H1 (cell line): ENCODE results near the gene KLHL26.

Experiments
- BCL11A ChIP-seq, 2 experiments: IDR thresholded peaks; one replicate each; pipeline ENCODE4 v1.6.1; 2011; ENCODE audit warnings: low read depth in 2 of 2, low read length in 2 of 2, mild to moderate bottlenecking in 2 of 2
- HDAC6 ChIP-seq: IDR thresholded peaks from one replicate; pipeline ENCODE4 v1.7.1; 2012; ENCODE audit warnings: low read depth, mild to moderate bottlenecking, inconsistent platforms, low read length, moderate library complexity
- JUND ChIP-seq: IDR thresholded peaks from 2 replicates; pipeline ENCODE4 v1.6.1; 2011; ENCODE audit warnings: mild to moderate bottlenecking, improper control_type of control experiment, low read length
- NRF1 ChIP-seq: IDR thresholded peaks from 2 replicates; pipeline ENCODE4 v1.6.1; 2011; ENCODE audit warnings: mild to moderate bottlenecking, low read depth, low read length, improper control_type of control experiment
- POLR2A ChIP-seq, 2 experiments: IDR thresholded peaks; 1 replicate in 1 of 2; 2 replicates in 1 of 2; pipeline ENCODE4 v1.6.1; 2011; ENCODE audit warnings: low read depth in 2 of 2, low read length in 2 of 2, mild to moderate bottlenecking in 2 of 2; ENCODE audit errors: control extremely low read depth in 1 of 2
- POLR2AphosphoS5 ChIP-seq: IDR thresholded peaks from 2 replicates; pipeline ENCODE4 v1.6.1; 2011; ENCODE audit warnings: low read depth, low read length
- RAD21 ChIP-seq, 2 experiments: IDR thresholded peaks in 1 of 2; conservative IDR thresholded peaks in 1 of 2; 2 replicates each; pipeline ENCODE4 v1.6.1; 2011; ENCODE audit warnings: low read depth in 2 of 2, low read length in 2 of 2, improper control_type of control experiment in 1 of 2, inconsistent platforms in 1 of 2, mild to moderate bottlenecking in 1 of 2, moderate library complexity in 1 of 2
- SAP30 ChIP-seq: fragments of 300-600 bp; sonication (generic); IDR thresholded peaks from 2 replicates; pipeline ENCODE4 v1.7.1; 2012; ENCODE audit warnings: low read length, moderate library complexity, mild to moderate bottlenecking, inconsistent platforms; ENCODE audit not compliant: insufficient read depth, insufficient replicate concordance
- TAF1 ChIP-seq: IDR thresholded peaks from 2 replicates; pipeline ENCODE4 v1.6.1; 2011; ENCODE audit warnings: mild to moderate bottlenecking, low read depth, low read length
- TEAD4 ChIP-seq: IDR thresholded peaks from 2 replicates; pipeline ENCODE4 v1.6.1; 2012; ENCODE audit warnings: low read depth, low read length, inconsistent platforms, mixed read lengths
- ZNF274 ChIP-seq: IDR thresholded peaks from 2 replicates; pipeline ENCODE4 v1.7.0; 2012; ENCODE audit warnings: low read length, borderline replicate concordance; ENCODE audit errors: extremely low read depth
- TF ChIP-seq, protein P1 (sequence below), 3 experiments: IDR thresholded peaks; 1 replicate in 2 of 3; 2 replicates in 1 of 3; pipeline versions ENCODE4 v1.5.1 to v1.6.1; 2011; ENCODE audit warnings: low read length in 3 of 3, mild to moderate bottlenecking in 3 of 3, inconsistent platforms in 2 of 3, low read depth in 1 of 3, moderate library complexity in 1 of 3; ENCODE audit not compliant: insufficient read depth in 1 of 3; ENCODE audit errors: control extremely low read depth in 1 of 3

DNA sequence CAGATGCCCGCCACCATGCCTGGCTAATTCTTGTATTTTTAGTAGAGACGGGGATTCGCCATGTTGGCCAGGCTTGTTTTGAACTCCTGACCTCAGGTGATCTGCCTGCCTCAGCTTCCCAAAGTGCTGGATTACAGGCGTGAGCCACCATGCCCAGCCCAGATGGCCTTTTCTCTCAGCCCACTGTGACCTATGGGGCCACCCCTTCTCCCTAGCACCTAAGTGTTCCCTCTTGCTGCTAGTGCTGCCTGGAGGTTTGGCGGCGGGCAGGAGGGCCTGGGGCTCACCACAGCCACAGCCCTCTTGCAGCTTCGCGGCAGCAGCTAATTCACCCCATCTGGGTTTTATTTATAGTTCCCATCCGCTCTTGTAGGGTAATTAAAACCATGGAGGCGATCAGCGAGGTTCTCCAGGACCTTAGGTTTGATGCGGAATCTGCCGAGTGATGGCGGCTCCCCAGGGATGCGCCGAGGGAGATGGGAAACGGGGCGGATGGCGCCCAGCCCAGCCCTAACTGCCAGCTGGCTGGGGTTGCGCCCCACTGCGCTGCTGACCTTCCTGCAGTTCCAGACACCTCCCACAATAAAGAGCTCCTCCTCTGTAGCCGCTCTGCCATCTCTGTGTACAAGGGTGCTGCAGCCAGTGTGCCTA is 45.0 kb upstream of the KLHL26 start:
- TF ChIP-seq HDAC6 (no peak), POLR2A (IDR thresholded peaks at IDR 0.05; ENCODE audit: control extremely low read depth in 1 of 2, low read depth in 2 of 2, low read length in 2 of 2) (no peak), POLR2AphosphoS5 (no peak), JUND (no peak), TEAD4 (no peak), ZNF274 (no peak), BCL11A (IDR thresholded peaks at IDR 0.05; ENCODE audit: low read depth in 2 of 2, low read length in 2 of 2) (no peak), NRF1 (no peak), RAD21 (IDR thresholded peaks at IDR 0.05 in 1 of 2, conservative IDR thresholded peaks at IDR 0.05 in 1 of 2; ENCODE audit: low read depth in 2 of 2, low read length in 2 of 2) (no peak), SAP30 (no peak), TAF1 (no peak)
- TF ChIP-seq, protein P1, sequence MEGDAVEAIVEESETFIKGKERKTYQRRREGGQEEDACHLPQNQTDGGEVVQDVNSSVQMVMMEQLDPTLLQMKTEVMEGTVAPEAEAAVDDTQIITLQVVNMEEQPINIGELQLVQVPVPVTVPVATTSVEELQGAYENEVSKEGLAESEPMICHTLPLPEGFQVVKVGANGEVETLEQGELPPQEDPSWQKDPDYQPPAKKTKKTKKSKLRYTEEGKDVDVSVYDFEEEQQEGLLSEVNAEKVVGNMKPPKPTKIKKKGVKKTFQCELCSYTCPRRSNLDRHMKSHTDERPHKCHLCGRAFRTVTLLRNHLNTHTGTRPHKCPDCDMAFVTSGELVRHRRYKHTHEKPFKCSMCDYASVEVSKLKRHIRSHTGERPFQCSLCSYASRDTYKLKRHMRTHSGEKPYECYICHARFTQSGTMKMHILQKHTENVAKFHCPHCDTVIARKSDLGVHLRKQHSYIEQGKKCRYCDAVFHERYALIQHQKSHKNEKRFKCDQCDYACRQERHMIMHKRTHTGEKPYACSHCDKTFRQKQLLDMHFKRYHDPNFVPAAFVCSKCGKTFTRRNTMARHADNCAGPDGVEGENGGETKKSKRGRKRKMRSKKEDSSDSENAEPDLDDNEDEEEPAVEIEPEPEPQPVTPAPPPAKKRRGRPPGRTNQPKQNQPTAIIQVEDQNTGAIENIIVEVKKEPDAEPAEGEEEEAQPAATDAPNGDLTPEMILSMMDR (IDR thresholded peaks at IDR 0.05; ENCODE audit: control extremely low read depth in 1 of 3, insufficient read depth in 1 of 3, low read depth in 1 of 3, low read length in 3 of 3): no peak
